H1 (cell line): ENCODE results near the gene SERPINE3. TPM values are rescaled to one million over a fixed set of nuclear protein-coding genes. Genes with fewer than 3 reads are reported as not detected.

ENCODE experiments used
- E2F6 ChIP-seq: IDR thresholded peaks from 2 replicates; pipeline ENCODE4 v1.6.1; 2012; ENCODE audit warnings: inconsistent platforms
- EP300 ChIP-seq, 2 experiments: IDR thresholded peaks; 1 replicate in 1 of 2; 2 replicates in 1 of 2; pipeline ENCODE4 v1.6.1; 2011 to 2012; ENCODE audit warnings: low read depth in 2 of 2, low read length in 2 of 2, mild to moderate bottlenecking in 2 of 2, borderline replicate concordance in 1 of 2, inconsistent platforms in 1 of 2, moderate library complexity in 1 of 2
- FOSL1 ChIP-seq: IDR thresholded peaks from 2 replicates; pipeline ENCODE4 v1.6.1; 2011; ENCODE audit warnings: mild to moderate bottlenecking, low read depth, low read length, moderate library complexity; ENCODE audit not compliant: insufficient read depth
- MAFK ChIP-seq: IDR thresholded peaks from 2 replicates; pipeline ENCODE4 v1.6.1; 2012; ENCODE audit warnings: low read depth, mild to moderate bottlenecking, improper control_type of control experiment, low read length
- RAD21 ChIP-seq, 2 experiments: IDR thresholded peaks in 1 of 2; conservative IDR thresholded peaks in 1 of 2; 2 replicates each; pipeline ENCODE4 v1.6.1; 2011; ENCODE audit warnings: low read depth in 2 of 2, low read length in 2 of 2, improper control_type of control experiment in 1 of 2, inconsistent platforms in 1 of 2, mild to moderate bottlenecking in 1 of 2, moderate library complexity in 1 of 2
- RBBP5 ChIP-seq: IDR thresholded peaks from 2 replicates; pipeline ENCODE4 v1.7.1; 2012; ENCODE audit warnings: low read depth, mild to moderate bottlenecking, inconsistent platforms, low read length, moderate library complexity, borderline replicate concordance
- polyA plus RNA-seq, 7 experiments: library from polyadenylated mRNA; depleted of rRNA in 3 of 7; stranded (reverse) in 5 of 7; unstranded in 2 of 7; fragments of >200 nt in 5 of 7; fragments of 200-250 nt in 2 of 7; gene quantifications; 1 replicate in 5 of 7; 2 replicates in 1 of 7; 4 replicates in 1 of 7; pipeline versions ENCODE4 v1.2.1 to v1.2.3, GENCODE V29; 2011 to 2013; ENCODE audit warnings: missing spikeins in 2 of 7, mixed read lengths in 2 of 7
- total RNA-seq: library from RNA; stranded (reverse); fragmentation: NEBNext Ultra II Directional; extraction: Animal tissue kit (Norgen Biotek cat#: 25700); gene quantifications from 2 replicates; pipeline ENCODE4 v1.2.1, GENCODE V29; 2021
- TF ChIP-seq, protein P1 (sequence below): fragments of 300-600 bp; sonication (generic); IDR thresholded peaks from 2 replicates; pipeline ENCODE4 v1.7.1; 2012; ENCODE audit warnings: low read length, moderate library complexity, mild to moderate bottlenecking, inconsistent platforms; ENCODE audit not compliant: insufficient replicate concordance

The SERPINE3 gene
- total and polyA plus RNA-seq, 2 of the 8 experiments (the other 6 are each of a cell fraction or from before 2014, with no cell fraction given): 0.34 to 1.0 TPM

DNA sequence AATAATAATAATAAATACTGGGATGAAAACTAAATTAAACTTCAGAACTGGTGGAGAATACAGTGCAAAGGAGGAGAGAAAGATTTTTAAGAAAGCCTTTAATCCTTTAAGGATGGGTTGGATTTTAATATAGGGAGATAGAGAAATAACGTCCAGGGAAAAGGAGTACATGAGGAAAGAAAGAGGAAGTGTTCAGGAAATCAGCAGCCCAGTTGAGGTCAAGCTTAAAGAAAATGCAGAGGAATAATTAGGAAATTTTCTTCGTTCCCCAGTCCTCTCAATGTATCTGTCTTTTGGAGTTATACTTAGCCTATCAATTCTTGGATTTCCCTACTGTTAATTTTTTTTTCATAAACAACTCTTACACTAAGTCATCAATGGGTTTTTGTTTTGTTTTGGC, 65.7 kb downstream of the SERPINE3 start (continued):
- TF ChIP-seq RBBP5: no peak
- TF ChIP-seq, protein P1, sequence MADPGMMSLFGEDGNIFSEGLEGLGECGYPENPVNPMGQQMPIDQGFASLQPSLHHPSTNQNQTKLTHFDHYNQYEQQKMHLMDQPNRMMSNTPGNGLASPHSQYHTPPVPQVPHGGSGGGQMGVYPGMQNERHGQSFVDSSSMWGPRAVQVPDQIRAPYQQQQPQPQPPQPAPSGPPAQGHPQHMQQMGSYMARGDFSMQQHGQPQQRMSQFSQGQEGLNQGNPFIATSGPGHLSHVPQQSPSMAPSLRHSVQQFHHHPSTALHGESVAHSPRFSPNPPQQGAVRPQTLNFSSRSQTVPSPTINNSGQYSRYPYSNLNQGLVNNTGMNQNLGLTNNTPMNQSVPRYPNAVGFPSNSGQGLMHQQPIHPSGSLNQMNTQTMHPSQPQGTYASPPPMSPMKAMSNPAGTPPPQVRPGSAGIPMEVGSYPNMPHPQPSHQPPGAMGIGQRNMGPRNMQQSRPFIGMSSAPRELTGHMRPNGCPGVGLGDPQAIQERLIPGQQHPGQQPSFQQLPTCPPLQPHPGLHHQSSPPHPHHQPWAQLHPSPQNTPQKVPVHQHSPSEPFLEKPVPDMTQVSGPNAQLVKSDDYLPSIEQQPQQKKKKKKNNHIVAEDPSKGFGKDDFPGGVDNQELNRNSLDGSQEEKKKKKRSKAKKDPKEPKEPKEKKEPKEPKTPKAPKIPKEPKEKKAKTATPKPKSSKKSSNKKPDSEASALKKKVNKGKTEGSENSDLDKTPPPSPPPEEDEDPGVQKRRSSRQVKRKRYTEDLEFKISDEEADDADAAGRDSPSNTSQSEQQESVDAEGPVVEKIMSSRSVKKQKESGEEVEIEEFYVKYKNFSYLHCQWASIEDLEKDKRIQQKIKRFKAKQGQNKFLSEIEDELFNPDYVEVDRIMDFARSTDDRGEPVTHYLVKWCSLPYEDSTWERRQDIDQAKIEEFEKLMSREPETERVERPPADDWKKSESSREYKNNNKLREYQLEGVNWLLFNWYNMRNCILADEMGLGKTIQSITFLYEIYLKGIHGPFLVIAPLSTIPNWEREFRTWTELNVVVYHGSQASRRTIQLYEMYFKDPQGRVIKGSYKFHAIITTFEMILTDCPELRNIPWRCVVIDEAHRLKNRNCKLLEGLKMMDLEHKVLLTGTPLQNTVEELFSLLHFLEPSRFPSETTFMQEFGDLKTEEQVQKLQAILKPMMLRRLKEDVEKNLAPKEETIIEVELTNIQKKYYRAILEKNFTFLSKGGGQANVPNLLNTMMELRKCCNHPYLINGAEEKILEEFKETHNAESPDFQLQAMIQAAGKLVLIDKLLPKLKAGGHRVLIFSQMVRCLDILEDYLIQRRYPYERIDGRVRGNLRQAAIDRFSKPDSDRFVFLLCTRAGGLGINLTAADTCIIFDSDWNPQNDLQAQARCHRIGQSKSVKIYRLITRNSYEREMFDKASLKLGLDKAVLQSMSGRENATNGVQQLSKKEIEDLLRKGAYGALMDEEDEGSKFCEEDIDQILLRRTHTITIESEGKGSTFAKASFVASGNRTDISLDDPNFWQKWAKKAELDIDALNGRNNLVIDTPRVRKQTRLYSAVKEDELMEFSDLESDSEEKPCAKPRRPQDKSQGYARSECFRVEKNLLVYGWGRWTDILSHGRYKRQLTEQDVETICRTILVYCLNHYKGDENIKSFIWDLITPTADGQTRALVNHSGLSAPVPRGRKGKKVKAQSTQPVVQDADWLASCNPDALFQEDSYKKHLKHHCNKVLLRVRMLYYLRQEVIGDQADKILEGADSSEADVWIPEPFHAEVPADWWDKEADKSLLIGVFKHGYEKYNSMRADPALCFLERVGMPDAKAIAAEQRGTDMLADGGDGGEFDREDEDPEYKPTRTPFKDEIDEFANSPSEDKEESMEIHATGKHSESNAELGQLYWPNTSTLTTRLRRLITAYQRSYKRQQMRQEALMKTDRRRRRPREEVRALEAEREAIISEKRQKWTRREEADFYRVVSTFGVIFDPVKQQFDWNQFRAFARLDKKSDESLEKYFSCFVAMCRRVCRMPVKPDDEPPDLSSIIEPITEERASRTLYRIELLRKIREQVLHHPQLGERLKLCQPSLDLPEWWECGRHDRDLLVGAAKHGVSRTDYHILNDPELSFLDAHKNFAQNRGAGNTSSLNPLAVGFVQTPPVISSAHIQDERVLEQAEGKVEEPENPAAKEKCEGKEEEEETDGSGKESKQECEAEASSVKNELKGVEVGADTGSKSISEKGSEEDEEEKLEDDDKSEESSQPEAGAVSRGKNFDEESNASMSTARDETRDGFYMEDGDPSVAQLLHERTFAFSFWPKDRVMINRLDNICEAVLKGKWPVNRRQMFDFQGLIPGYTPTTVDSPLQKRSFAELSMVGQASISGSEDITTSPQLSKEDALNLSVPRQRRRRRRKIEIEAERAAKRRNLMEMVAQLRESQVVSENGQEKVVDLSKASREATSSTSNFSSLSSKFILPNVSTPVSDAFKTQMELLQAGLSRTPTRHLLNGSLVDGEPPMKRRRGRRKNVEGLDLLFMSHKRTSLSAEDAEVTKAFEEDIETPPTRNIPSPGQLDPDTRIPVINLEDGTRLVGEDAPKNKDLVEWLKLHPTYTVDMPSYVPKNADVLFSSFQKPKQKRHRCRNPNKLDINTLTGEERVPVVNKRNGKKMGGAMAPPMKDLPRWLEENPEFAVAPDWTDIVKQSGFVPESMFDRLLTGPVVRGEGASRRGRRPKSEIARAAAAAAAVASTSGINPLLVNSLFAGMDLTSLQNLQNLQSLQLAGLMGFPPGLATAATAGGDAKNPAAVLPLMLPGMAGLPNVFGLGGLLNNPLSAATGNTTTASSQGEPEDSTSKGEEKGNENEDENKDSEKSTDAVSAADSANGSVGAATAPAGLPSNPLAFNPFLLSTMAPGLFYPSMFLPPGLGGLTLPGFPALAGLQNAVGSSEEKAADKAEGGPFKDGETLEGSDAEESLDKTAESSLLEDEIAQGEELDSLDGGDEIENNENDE: no peak
- no peak for TF ChIP-seq EP300 (IDR thresholded peaks at IDR 0.05; ENCODE audit: borderline replicate concordance in 1 of 2, low read depth in 2 of 2, low read length in 2 of 2)
- no peak for TF ChIP-seq RAD21 (IDR thresholded peaks at IDR 0.05 in 1 of 2, conservative IDR thresholded peaks at IDR 0.05 in 1 of 2; ENCODE audit: low read depth in 2 of 2, low read length in 2 of 2)
- no peak for TF ChIP-seq E2F6
- no peak for TF ChIP-seq MAFK
- no peak for TF ChIP-seq FOSL1
